Activated CD4-positive, alpha-beta T cell treated with anti-CD3 and anti-CD28 coated beads for 36 hours (primary cell): Measurements from ENCODE around the gene ERCC6. TPM values are rescaled to one million over a fixed set of nuclear protein-coding genes. Genes with fewer than 3 reads are reported as not detected.

Source experiments
- ATAC-seq: fragments of 200-7000 bp; cut with Tn5 transposase; one replicate; pipeline ENCODE4 v1.10.0; 2021; ENCODE audit warnings: mild to moderate bottlenecking, moderate library complexity
- CTCF ChIA-PET: fragments of 350-600 bp; sonication (Branson Sonifier 250); formaldehyde crosslinking; loops from one replicate; lab custom pipeline; 2021; ENCODE audit warnings: antibody characterized with exemption; lab: Charles Lee
- POLR2A ChIA-PET: fragments of 350-600 bp; sonication (Branson Sonifier 250); formaldehyde crosslinking; loops from one replicate; lab custom pipeline; 2021; ENCODE audit warnings: antibody characterized with exemption, inconsistent platforms; lab: Charles Lee
- DNase-seq: peaks from one replicate; pipeline ENCODE4 v3.0.0-alpha.2; 2020
- H3K27ac Mint-ChIP-seq: one replicate; pipeline ENCODE4 v1.8.0; 2021; ENCODE audit warnings: mixed read lengths
- H3K27me3 Mint-ChIP-seq: one replicate; pipeline ENCODE4 v1.8.0; 2021; ENCODE audit warnings: mixed read lengths
- H3K36me3 Mint-ChIP-seq: one replicate; pipeline ENCODE4 v1.8.0; 2021; ENCODE audit warnings: low read depth, mixed read lengths
- H3K4me1 Mint-ChIP-seq: one replicate; pipeline ENCODE4 v1.8.0; 2021; ENCODE audit warnings: mixed read lengths
- H3K4me3 Mint-ChIP-seq: one replicate; pipeline ENCODE4 v1.8.0; 2021; ENCODE audit warnings: mild to moderate bottlenecking, moderate library complexity, mixed read lengths
- H3K9me3 Mint-ChIP-seq: one replicate; pipeline ENCODE4 v1.8.0; 2021; ENCODE audit warnings: low read depth, mixed read lengths
- intact Hi-C, 2 experiments: fragments of 100-400 bp; cut with DNase I in 1 of 2; cut with micrococcal nuclease in 1 of 2; formaldehyde crosslinking; loops; one replicate each; pipeline versions ENCODE4 v1.14.2 to v1.15.1; 2022 to 2024; cut with DNase I, micrococcal nuclease
- total RNA-seq, 2 experiments: library from RNA; stranded (reverse); gene quantifications; one replicate each; pipeline ENCODE4 v1.2.3, GENCODE V29; 2021

The ERCC6 gene
- total RNA-seq, 2 experiments from 2014 or later: 15.0 to 15.8 TPM

DNA sequence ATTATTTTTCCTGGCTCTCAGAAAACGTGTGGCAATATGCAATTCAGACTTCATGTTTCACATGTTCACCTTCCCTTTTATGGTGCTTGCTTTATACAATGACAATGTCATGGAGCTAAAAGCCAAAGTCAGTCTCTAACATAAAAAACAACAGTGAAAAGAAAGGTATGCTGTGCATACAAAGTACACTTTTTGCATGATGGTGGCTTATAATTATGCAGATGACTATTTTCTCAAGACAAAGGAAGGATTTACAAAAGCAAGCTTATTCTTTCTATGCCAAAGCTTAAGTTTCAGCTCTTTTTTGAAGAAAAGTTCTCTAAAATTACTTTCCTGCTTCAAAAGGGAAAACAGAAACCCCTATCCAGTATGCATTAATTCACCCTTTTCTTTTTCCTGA lies 15.6 kb downstream of the ERCC6 start:
- CTCF ChIA-PET: interaction anchor here (1.2 to 2.1 kb wide), 3 partner anchors 11 to 16 kb away, joined by 3 to 8 read pairs (median 4); partner anchors contain the start of gene ERCC6
- DNase-seq (no peak), ATAC-seq (no peak)
- H3K4me1 Mint-ChIP-seq: no peaks in the 10 kb centered on the region
- H3K36me3 Mint-ChIP-seq: peaks cover 41% of the 10 kb centered on the region
- POLR2A ChIA-PET: no interaction called here
- H3K27ac Mint-ChIP-seq: no peak overlapping the region
- intact Hi-C loops: no loop called here
- no peaks in the 10 kb centered on the region for H3K9me3 Mint-ChIP-seq
- H3K4me3 Mint-ChIP-seq: no peak overlapping the region
- no peaks in the 10 kb centered on the region for H3K27me3 Mint-ChIP-seq

DNA sequence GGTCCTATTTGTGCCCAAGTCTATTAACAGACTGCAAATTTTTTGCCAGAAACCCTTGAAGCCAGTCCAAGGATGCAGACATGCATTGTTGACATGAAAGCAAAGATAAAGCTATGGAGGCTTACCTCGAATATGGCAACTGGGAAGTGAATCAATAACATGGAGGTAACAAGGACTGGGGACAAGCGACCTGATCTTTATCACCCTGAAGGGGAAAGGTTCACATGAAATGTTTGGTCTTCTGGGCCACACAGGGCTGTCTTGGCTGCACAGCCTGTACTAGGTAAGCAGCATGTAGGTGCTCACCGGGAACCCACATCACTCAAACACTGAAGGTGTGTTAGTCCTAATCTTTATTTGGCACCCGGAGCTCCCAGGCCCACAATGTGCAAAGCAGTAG lies 17.9 kb downstream of the ERCC6 start:
- Mint-ChIP-seq H3K4me3 (no peak overlapping the region), H3K9me3 (no peaks in the 10 kb centered on the region), H3K4me1 (no peaks in the 10 kb centered on the region), H3K27ac (no peak overlapping the region), H3K27me3 (no peaks in the 10 kb centered on the region), H3K36me3 (peaks cover 32% of the 10 kb centered on the region)
- ChIA-PET CTCF (interaction anchor here (1.5 to 1.6 kb wide), 2 partner anchors 8 to 18 kb away, joined by 4 to 5 read pairs; partner anchors contain the start of gene ERCC6), POLR2A (no interaction called here)
- intact Hi-C loops: no loop called here
- ATAC-seq (no peak), DNase-seq (no peak)

DNA sequence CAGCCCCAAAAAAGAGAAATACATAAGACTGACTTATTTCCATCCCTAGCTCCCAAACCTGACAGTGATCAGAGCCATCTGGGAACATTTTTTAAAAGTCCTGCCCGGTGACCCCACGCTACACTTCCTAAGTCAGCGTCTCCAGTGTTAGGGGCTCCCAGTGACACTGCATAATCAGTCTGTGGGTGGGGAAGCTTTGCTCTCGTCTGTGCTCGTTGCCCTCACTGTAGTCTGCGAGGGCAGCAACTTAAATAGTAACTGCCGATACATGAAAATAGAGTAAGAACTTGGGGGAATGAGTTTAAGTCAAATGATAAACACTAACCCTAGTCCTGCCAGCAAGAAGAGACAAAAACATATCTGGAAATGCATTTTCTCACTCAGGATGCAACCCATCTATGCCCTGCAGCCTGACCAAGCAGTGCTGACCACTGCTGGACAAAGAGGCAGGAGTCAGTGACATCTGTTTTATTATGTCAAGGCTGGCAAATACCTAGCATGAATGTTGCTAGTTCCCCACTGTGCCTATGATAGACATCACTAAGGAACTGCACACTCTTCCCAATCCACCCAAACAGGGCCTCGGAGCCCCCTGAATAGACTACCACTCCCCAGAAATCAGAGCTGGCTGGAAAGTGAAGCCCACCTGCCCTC lies 18.7 kb downstream of the ERCC6 start:
- CTCF ChIA-PET: interaction anchor here (1.3 to 2.0 kb wide), 6 partner anchors 10 to 864 kb away, joined by 5 to 18 read pairs (median 6); partner anchors contain the start of gene ERCC6
- Mint-ChIP-seq H3K27me3 (no peaks in the 10 kb centered on the region), H3K27ac (no peak overlapping the region), H3K4me3 (no peak overlapping the region), H3K36me3 (peaks cover 27% of the 10 kb centered on the region), H3K4me1 (no peaks in the 10 kb centered on the region), H3K9me3 (no peaks in the 10 kb centered on the region)
- POLR2A ChIA-PET: no interaction called here
- ATAC-seq: no peak
- intact Hi-C loops: no loop called here
- DNase-seq: no peak

DNA sequence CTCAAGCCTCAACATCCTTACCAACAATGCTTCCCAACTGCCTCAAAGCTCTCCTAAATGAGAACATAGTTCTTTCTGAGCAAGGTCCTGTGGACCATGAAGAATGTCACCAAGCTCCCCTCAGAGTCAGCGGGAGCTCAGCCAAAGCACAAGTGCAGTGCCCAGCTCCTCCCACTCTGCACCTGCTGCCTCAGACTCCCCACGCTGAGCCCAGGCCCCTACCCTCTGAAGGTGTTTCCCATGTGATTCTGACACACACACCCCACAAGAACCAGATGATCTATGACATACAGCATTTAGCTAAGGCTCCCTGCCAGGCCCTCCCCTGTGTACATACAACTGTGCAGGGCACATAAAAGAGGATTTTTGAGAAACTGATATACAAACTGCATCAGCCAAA lies 19.2 kb downstream of the ERCC6 start:
- H3K27me3 Mint-ChIP-seq: no peaks in the 10 kb centered on the region
- intact Hi-C loops: loop anchor here in 1 of 2 experiments (1.0 to 2.0 kb wide), 2 partner anchors 112 to 861 kb away; no protein-coding TSS in a partner anchor
- DNase-seq: no peak
- H3K4me3 Mint-ChIP-seq: no peak overlapping the region
- no peaks in the 10 kb centered on the region for H3K4me1 Mint-ChIP-seq
- CTCF ChIA-PET: interaction anchor here (0.8 to 2.0 kb wide), 10 partner anchors 7 to 863 kb away, joined by 3 to 18 read pairs (median 6); partner anchors contain the start of gene ERCC6
- POLR2A ChIA-PET: no interaction called here
- H3K27ac Mint-ChIP-seq: no peak overlapping the region
- no peaks in the 10 kb centered on the region for H3K9me3 Mint-ChIP-seq
- peaks cover 29% of the 10 kb centered on the region for H3K36me3 Mint-ChIP-seq
- no peak for ATAC-seq

DNA sequence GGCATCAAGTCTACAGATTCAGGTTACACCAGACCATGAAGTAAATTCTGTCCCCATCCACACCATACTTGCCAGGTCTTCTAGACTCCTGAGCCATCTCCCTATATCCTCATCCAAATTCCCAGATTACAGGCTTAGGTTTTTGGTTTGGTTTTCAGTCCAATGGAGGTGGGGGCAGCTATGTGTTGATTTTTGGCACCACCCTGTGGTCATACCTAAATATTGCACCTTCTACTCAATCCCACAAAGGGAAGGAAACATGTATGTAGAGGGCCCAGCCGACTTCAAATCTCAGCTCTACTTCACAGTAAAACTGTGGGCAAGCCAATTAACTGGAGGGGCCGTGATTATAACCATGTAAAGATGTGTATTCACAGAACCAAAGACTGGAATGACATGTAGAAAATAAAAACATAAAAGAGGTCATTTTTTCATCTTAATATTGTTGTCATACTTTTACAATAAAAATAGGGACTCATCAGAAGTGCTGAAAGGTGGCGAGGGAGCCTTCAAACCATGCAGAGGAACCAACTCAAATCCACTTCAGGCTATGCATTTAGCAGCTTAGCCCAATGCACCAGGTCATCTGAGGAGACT lies 19.8 kb downstream of the ERCC6 start:
- peak; percentile 30 for DNase-seq
- ATAC-seq: peak; percentile 49

DNA sequence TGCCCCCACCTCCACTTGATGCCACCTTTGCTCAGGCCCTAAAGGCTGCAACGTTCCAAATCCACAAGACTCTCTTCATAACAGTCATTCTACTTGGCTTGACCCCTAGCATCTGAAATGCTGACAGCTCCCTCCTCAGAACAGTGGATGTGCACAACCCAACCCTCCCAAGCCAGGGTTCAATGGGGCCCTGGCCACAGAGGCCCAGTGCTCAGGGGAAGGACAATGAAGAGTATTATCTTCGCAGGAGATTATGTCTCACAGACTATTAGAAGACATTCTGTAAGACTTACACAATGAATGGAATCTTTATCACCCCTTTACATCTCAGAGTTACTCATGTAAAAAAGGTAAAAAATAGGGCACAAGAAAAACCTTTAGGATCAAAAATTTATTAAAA lies 20.4 kb downstream of the ERCC6 start:
- no peak overlapping the region for H3K4me3 Mint-ChIP-seq
- H3K27ac Mint-ChIP-seq: no peak overlapping the region
- ChIA-PET POLR2A (no interaction called here), CTCF (interaction anchor here (1.1 to 2.0 kb wide), 7 partner anchors 9 to 862 kb away, joined by 3 to 18 read pairs (median 6); partner anchors contain the start of gene ERCC6)
- H3K9me3 Mint-ChIP-seq: no peaks in the 10 kb centered on the region
- DNase-seq: no peak
- no peaks in the 10 kb centered on the region for H3K4me1 Mint-ChIP-seq
- no peaks in the 10 kb centered on the region for H3K27me3 Mint-ChIP-seq
- peaks cover 24% of the 10 kb centered on the region for H3K36me3 Mint-ChIP-seq
- intact Hi-C loops: loop anchor here in 1 of 2 experiments (2.0 kb wide), 1 partner anchor 860 kb away; no protein-coding TSS in a partner anchor
- no peak for ATAC-seq

More for the DNA sequence above, 19.8 kb downstream of the ERCC6 start:
- POLR2A ChIA-PET: no interaction called here
- intact Hi-C loops: loop anchor here in 1 of 2 experiments (1.0 to 2.0 kb wide), 2 partner anchors 112 to 860 kb away; no protein-coding TSS in a partner anchor
- H3K4me1 Mint-ChIP-seq: no peaks in the 10 kb centered on the region
- CTCF ChIA-PET: interaction anchor here (0.8 to 2.0 kb wide), 10 partner anchors 8 to 863 kb away, joined by 3 to 18 read pairs (median 6); partner anchors contain the start of gene ERCC6
- peaks cover 25% of the 10 kb centered on the region for H3K36me3 Mint-ChIP-seq
- no peaks in the 10 kb centered on the region for H3K9me3 Mint-ChIP-seq
- no peak overlapping the region for H3K4me3 Mint-ChIP-seq
- H3K27ac Mint-ChIP-seq: no peak overlapping the region
- no peaks in the 10 kb centered on the region for H3K27me3 Mint-ChIP-seq

DNA sequence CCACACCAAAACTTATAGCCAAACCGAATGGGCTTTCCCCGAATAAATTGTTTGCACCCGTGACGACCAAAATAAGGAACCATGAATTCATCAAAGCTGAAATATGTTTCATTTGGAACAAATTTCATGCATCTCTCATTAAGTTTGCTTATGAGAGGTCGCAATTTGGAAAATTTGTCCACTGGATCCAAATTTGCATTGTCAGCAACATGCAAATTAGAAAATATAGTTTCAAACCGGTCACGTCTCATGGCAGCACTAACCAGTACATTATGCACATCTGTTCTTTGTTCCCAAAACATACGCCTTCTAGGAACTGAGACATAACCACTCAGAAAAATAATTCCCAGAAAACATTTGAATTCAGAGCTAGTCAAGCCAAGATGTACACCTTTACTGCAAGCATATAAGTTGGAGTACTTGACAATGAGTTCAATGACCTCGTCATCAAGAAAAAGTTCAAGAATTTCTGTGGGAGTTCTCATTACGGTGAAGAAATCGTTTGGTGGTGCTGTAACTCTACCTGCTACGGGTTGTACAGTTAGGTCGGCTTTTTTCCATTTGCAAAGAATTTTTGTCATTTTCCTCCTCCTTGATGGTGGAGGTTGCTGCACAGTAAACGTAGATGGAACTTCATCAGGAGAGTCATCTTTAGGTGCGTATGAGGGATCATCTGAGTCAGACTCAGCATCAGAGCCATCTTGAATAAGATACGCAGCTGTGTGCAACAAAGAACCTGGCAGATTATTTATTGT lies 22.5 kb downstream of the ERCC6 start:
- Mint-ChIP-seq H3K4me1 (no peaks in the 10 kb centered on the region), H3K4me3 (no peak overlapping the region), H3K27me3 (no peaks in the 10 kb centered on the region), H3K27ac (no peak overlapping the region), H3K9me3 (no peaks in the 10 kb centered on the region), H3K36me3 (peaks cover 18% of the 10 kb centered on the region)
- intact Hi-C loops: no loop called here
- ChIA-PET POLR2A (no interaction called here), CTCF (interaction anchor here (0.7 to 1.5 kb wide), 4 partner anchors 8 to 884 kb away, joined by 3 to 6 read pairs (median 4); no protein-coding TSS in a partner anchor)
- ATAC-seq (no peak), DNase-seq (no peak)

DNA sequence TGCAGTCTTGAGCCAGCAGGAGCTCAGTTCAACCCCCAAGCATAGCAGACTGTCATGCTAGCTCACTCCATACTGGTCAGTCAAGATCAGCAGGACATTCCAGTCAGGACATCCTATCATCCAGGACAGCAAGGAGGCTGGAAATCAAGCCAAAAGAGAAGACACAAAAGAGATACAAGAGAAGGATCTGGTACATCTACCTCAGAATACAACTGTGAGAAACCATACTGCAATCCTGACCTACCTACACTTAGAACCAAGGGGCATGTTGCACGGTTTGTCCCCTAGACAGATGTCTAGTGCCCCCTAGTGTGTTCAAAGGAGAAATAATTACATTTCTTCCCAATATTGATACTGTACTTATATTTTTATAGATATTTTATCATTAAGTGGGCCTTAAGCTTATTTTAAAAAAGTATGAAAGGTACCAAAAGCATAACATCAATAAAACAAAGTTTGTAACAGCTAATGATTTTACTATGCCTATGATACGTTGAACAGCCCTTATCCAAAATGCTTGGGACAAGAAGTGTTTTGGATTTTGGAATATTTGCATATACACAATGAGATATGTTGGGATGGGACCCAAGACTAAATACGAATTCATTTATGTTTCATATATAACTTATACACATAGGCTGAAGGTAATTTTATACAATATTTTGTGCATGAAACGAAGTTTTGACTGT lies 26.7 kb downstream of the ERCC6 start:
- ChIA-PET CTCF (interaction anchor here (0.6 to 3.5 kb wide), 14 partner anchors 10 to 855 kb away, joined by 3 to 42 read pairs (median 4); no protein-coding TSS in a partner anchor), POLR2A (no interaction called here)
- Mint-ChIP-seq H3K36me3 (peaks cover 14% of the 10 kb centered on the region), H3K9me3 (no peaks in the 10 kb centered on the region), H3K27me3 (peaks cover 4% of the 10 kb centered on the region), H3K4me3 (no peak overlapping the region), H3K4me1 (peaks cover 21% of the 10 kb centered on the region), H3K27ac (no peak overlapping the region)
- intact Hi-C loops: loop anchor here (1.0 to 5.0 kb wide), 5 partner anchors 105 to 855 kb away; no protein-coding TSS in a partner anchor
- peak; percentile 24 for DNase-seq
- ATAC-seq: peak; percentile 61

DNA sequence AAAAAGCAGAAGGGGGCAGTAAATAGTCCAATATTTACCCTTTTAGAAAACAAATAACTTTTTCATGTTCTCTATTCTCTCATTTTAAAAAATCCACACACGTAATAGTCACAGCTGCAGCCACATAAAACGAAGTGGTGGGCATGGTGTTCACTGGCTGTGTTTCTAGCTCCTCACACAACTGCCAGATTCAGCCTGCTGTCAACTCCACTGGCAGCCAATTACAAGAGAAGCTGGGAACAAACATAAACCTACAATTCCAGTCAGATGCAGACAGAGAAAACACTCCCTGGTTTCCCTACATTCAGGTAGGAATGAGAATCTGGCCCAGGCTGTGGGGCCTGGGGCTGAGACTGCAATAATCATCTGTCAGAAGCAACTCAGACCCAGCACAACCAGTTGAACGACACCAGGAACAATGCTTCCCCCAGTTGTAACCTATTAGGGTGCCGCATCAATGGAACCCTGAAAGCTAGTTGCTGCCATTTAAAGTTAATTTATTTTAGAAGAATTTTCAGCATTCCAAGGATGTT lies 29.1 kb downstream of the ERCC6 start:
- intact Hi-C loops: loop anchor here in 1 of 2 experiments (5.0 kb wide), 1 partner anchor 528 kb away; no protein-coding TSS in a partner anchor
- Mint-ChIP-seq H3K27ac (no peak overlapping the region), H3K4me3 (no peak overlapping the region), H3K36me3 (peaks cover 13% of the 10 kb centered on the region), H3K27me3 (peaks cover 9% of the 10 kb centered on the region), H3K4me1 (peaks cover 24% of the 10 kb centered on the region), H3K9me3 (no peaks in the 10 kb centered on the region)
- ChIA-PET POLR2A (no interaction called here), CTCF (interaction anchor here (0.6 to 3.5 kb wide), 13 partner anchors 10 to 852 kb away, joined by 3 to 42 read pairs (median 3); no protein-coding TSS in a partner anchor)
- ATAC-seq (no peak), DNase-seq (no peak)

DNA sequence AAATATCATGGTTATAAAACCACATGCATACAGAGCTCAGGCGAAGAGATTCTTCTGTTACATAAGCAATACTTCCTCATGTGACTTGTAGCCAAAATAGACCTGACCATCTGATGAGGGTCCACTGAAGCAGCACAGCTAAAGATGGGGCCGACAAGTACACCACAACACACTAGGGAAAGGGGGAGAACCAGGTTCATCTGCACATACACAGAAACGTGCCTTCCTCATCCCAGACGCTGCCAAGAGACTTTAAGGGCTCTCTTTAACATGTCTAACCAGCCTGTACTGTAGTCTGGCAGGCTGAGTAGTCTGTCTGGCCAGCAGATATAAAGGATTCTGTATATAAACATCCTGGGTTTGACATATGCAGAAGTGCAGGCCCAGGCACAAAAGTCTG lies 30.3 kb downstream of the ERCC6 start:
- POLR2A ChIA-PET: no interaction called here
- ATAC-seq (no peak), DNase-seq (no peak)
- H3K9me3 Mint-ChIP-seq: no peaks in the 10 kb centered on the region
- H3K27me3 Mint-ChIP-seq: peaks cover 9% of the 10 kb centered on the region
- peaks cover 24% of the 10 kb centered on the region for H3K4me1 Mint-ChIP-seq
- intact Hi-C loops: no loop called here
- H3K4me3 Mint-ChIP-seq: no peak overlapping the region
- H3K27ac Mint-ChIP-seq: no peak overlapping the region
- CTCF ChIA-PET: interaction anchor here (0.8 to 2.4 kb wide), 8 partner anchors 11 to 850 kb away, joined by 3 to 9 read pairs (median 3); no protein-coding TSS in a partner anchor
- peaks cover 8% of the 10 kb centered on the region for H3K36me3 Mint-ChIP-seq
